Measurements from ENCODE around the gene PLA2G5.

DNA sequence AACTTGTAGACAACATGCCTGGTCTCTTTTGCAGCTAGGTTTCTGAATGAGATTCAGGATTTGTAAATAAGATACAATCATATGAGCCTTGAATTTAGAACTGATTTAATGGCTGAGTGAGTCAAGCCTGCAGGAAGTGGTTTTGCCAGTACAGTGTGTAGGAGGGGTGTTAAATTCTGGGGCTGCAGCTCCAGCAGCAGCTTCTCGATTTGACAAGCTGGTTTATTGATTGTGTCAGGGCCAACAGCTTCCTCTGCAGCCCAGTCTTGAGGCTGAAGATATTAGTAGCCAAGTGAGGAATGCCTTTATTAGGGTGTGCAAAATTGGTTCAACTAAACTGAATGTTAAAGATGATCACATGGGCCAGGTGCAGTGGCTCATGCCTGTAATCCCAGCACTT is 11.5 kb upstream of the PLA2G5 start:
- TF ChIP-seq IRF9 (CRISPR knock-in tag; IDR thresholded peaks at IDR 0.05; ENCODE audit: borderline replicate concordance): no peak
- TF ChIP-seq THAP7 (CRISPR knock-in tag; IDR thresholded peaks at IDR 0.05): no peak
- TF ChIP-seq ATF7 (IDR thresholded peaks at IDR 0.05): no peak
- TF ChIP-seq ATF7 (CRISPR knock-in tag; IDR thresholded peaks at IDR 0.05): no peak
- TF ChIP-seq ZBTB26 (CRISPR knock-in tag; IDR thresholded peaks at IDR 0.05; ENCODE audit: borderline replicate concordance): no peak
- no peak for TF ChIP-seq POLR2A (IDR thresholded peaks at IDR 0.05; ENCODE audit: insufficient read depth in 1 of 2, low read depth in 2 of 2, low read length in 2 of 2)
